K562 (cell line): ENCODE measurements around the gene LAG3. TPM values are rescaled to one million over a fixed set of nuclear protein-coding genes. Genes with fewer than 3 reads are reported as not detected.

Experiments
- ATAC-seq: fragments of 200-7000 bp; cut with Tn5 transposase; 3 replicates; pipeline ENCODE4 v1.9.1; 2020; ENCODE audit warnings: moderate library complexity
- BruUV-seq: library from RNA; stranded (reverse); fragments of 400-500 nt; replicated peaks from 2 replicates; lab custom pipeline; 2021; lab: Mats Ljungman, UMichigan
- CTCF ChIA-PET: fragments of 300-600 bp; formaldehyde crosslinking; extraction: SDS; loops from one replicate; lab custom pipeline; 2021; ENCODE audit warnings: low intra/inter-chr PET ratio; lab: Yijun Ruan, JAX
- POLR2A ChIA-PET: fragments of 300-600, 350-650 bp; sonication (Branson Sonifier 250); formaldehyde crosslinking; extraction: SDS; loops from one replicate; lab custom pipeline; 2021; ENCODE audit warnings: antibody characterized with exemption, inconsistent platforms; lab: Yijun Ruan, JAX
- DNase-seq, 4 experiments: peaks; one replicate each; pipeline versions ENCODE4 v3.0.0 to v3.0.0-alpha.2; 2011 to 2018; ENCODE audit warnings: low spot score in 3 of 4, mixed read lengths in 3 of 4; ENCODE audit errors: extremely low read depth in 1 of 4
- FAIRE-seq: peaks from 2 replicates; lab custom pipeline; 2011; peaks lifted over from hg19 to GRCh38; lab: Jason Lieb, UNC
- H2AFZ ChIP-seq: 2 replicates; pipeline ENCODE4 v1.6.0; 2011; ENCODE audit warnings: low read depth, low read length, control low read depth, inconsistent platforms
- H3K27ac ChIP-seq: fragments of 200-600 bp; 3 replicates; pipeline ENCODE4 v1.8.0; 2011; ENCODE audit warnings: low read depth, mild to moderate bottlenecking, control low read depth, inconsistent platforms, low read length, moderate library complexity, mixed read lengths; ENCODE audit errors: extremely low read depth
- H3K27me3 ChIP-seq, 2 experiments: fragments of 300-600 bp in 1 of 2; 2 replicates in 1 of 2; 3 replicates in 1 of 2; pipeline versions ENCODE4 v1.6.0 to v1.8.0; 2011; ENCODE audit warnings: inconsistent platforms in 2 of 2, low read length in 2 of 2, mild to moderate bottlenecking in 1 of 2, mixed read lengths in 1 of 2, moderate library complexity in 1 of 2; ENCODE audit not compliant: control insufficient read depth in 2 of 2, insufficient read depth in 2 of 2
- H3K36me3 ChIP-seq: fragments of 300-600 bp; 3 replicates; pipeline ENCODE4 v1.8.0; 2011; ENCODE audit warnings: mild to moderate bottlenecking, low read length, inconsistent platforms; ENCODE audit not compliant: control insufficient read depth, insufficient read depth
- H3K4me1 ChIP-seq, 2 experiments: fragments of 200-600 bp in 1 of 2; replicated peaks in 1 of 2; 2 replicates in 1 of 2; 3 replicates in 1 of 2; pipeline versions ENCODE4 v1.5.1 to v1.8.0; 2011; ENCODE audit warnings: inconsistent platforms in 2 of 2, low read length in 2 of 2, mild to moderate bottlenecking in 1 of 2, mixed read lengths in 1 of 2, moderate library complexity in 1 of 2; ENCODE audit not compliant: control insufficient read depth in 2 of 2, insufficient read depth in 2 of 2
- H3K4me2 ChIP-seq: 2 replicates; pipeline ENCODE4 v1.6.1; 2011; ENCODE audit warnings: low read length, control low read depth, inconsistent platforms, mixed read lengths; ENCODE audit not compliant: insufficient read depth
- H3K4me3 ChIP-seq: fragments of 200-600 bp; sonication (generic), shearing (Covaris generic); 2 replicates; pipeline ENCODE4 v1.5.1; 2016; ENCODE audit warnings: control low read depth, inconsistent platforms
- H3K79me2 ChIP-seq: fragments of 200-600 bp; 3 replicates; pipeline ENCODE4 v1.8.0; 2011; ENCODE audit warnings: low read length, inconsistent platforms; ENCODE audit not compliant: control insufficient read depth, insufficient read depth
- H3K9ac ChIP-seq, 2 experiments: 2 replicates each; pipeline versions ENCODE4 v1.6.0 to v1.6.1; 2011; ENCODE audit warnings: low read depth in 2 of 2, low read length in 2 of 2, control low read depth in 1 of 2, inconsistent platforms in 1 of 2, mild to moderate bottlenecking in 1 of 2, mixed read lengths in 1 of 2; ENCODE audit not compliant: insufficient read depth in 1 of 2
- H3K9me1 ChIP-seq: one replicate; pipeline ENCODE4 v1.6.0; 2011; ENCODE audit warnings: inconsistent platforms, mild to moderate bottlenecking, low read length, moderate library complexity; ENCODE audit not compliant: control insufficient read depth, insufficient read depth
- H3K9me3 ChIP-seq: replicated peaks from 2 replicates; pipeline ENCODE4 v1.5.1; 2011; ENCODE audit warnings: low read depth, low read length, inconsistent platforms; ENCODE audit not compliant: control insufficient read depth, insufficient read depth
- H4K20me1 ChIP-seq: replicated peaks from 2 replicates; pipeline ENCODE4 v1.6.1; 2011; ENCODE audit warnings: low read length, inconsistent platforms, mixed read lengths; ENCODE audit not compliant: control insufficient read depth, insufficient read depth
- MCM2 ChIP-seq: fragments of 450-650 bp; IDR thresholded peaks from 2 replicates; pipeline ENCODE4 v1.6.1; 2017; ENCODE audit warnings: low read depth, mild to moderate bottlenecking
- POLR2G ChIP-seq: fragments of 200-400 bp; formaldehyde crosslinking; IDR thresholded peaks from 2 replicates; pipeline ENCODE4 v1.6.1; 2017; ENCODE audit warnings: low read depth, mild to moderate bottlenecking, antibody characterized with exemption, low read length, moderate library complexity
- RBFOX2 ChIP-seq: fragments of 200-400 bp; formaldehyde crosslinking; IDR thresholded peaks from 2 replicates; pipeline ENCODE4 v1.6.1; 2017; ENCODE audit warnings: low read depth, mild to moderate bottlenecking, low read length, moderate library complexity
- RFX5 ChIP-seq: IDR thresholded peaks from 2 replicates; pipeline ENCODE4 v1.6.1; 2011; ENCODE audit warnings: low read depth, mild to moderate bottlenecking, improper control_type of control experiment, low read length
- ZNF197 ChIP-seq: fragments of 200-800 bp; sonication (Bioruptor generic); IDR thresholded peaks from 2 replicates; pipeline ENCODE4 v1.6.1; 2016; ENCODE audit warnings: low read depth, missing genetic modification characterization, missing compliant biosample characterization
- ZNF263 ChIP-seq: sonication (generic); formaldehyde crosslinking; IDR thresholded peaks from 2 replicates; pipeline ENCODE4 v1.8.0; 2022; ENCODE audit warnings: mild to moderate bottlenecking, missing genetic modification reagents, borderline replicate concordance
- ZNF518B ChIP-seq: fragments of 250-450 bp; sonication (Bioruptor Pico); IDR thresholded peaks from 2 replicates; pipeline ENCODE4 v1.5.0; 2021; ENCODE audit warnings: mild to moderate bottlenecking, moderate library complexity
- ZNF639 ChIP-seq, 2 experiments: fragments of 200-800 bp in 1 of 2; sonication (Bioruptor generic) in 1 of 2; sonication (generic) in 1 of 2; formaldehyde crosslinking in 1 of 2; IDR thresholded peaks in 1 of 2; conservative IDR thresholded peaks in 1 of 2; 2 replicates each; pipeline versions ENCODE4 v1.5.0 to v1.6.1; 2016 to 2020; ENCODE audit warnings: missing compliant biosample characterization in 1 of 2, missing genetic modification characterization in 1 of 2, missing genetic modification reagents in 1 of 2
- WGBS: fragments of 100-300 bp; shearing (Covaris generic); methylation state at CpG from one replicate; pipeline ENCODE4 v1.1.6; 2016; ENCODE audit warnings: low coverage, mixed read lengths; ENCODE audit not compliant: insufficient coverage; ENCODE audit errors: missing lambda C conversion rate; 5-methylcytosine and 5-hydroxymethylcytosine counted together
- in situ Hi-C: fragments of 300-500 bp; cut with MboI; formaldehyde crosslinking; loops from 4 replicates; pipeline ENCODE4 v1.15.0; 2018; ENCODE audit warnings: inconsistent platforms, mixed read lengths
- intact Hi-C: fragments of 100-400 bp; cut with micrococcal nuclease; formaldehyde crosslinking; loops from 2 replicates; pipeline ENCODE4 v1.14.2; 2022
- polyA plus RNA-seq, 8 experiments: library from polyadenylated mRNA; depleted of rRNA in 4 of 8; stranded (reverse) in 5 of 8; unstranded in 3 of 8; fragments of >200 nt; fragmentation: Nextera tagmentation in 2 of 8; fragmentation: Illumina TruSeq in 1 of 8; extraction: Ambion mirVana in 2 of 8; extraction: Trizol in 1 of 8; gene quantifications; 2 replicates each; pipeline versions ENCODE4 v1.2.1 to v1.2.3, GENCODE V29; 2011 to 2014; ENCODE audit warnings: inconsistent platforms in 1 of 8, missing spikeins in 1 of 8
- total RNA-seq, 7 experiments: library from RNA; depleted of rRNA in 6 of 7; stranded (reverse); fragments of >200 nt in 6 of 7; fragmentation: Illumina TruSeq in 2 of 7; extraction: Trizol in 2 of 7; gene quantifications; 2 replicates each; pipeline versions ENCODE4 v1.2.1 to v1.2.3, GENCODE V29; 2011 to 2021; ENCODE audit warnings: low replicate concordance in 1 of 7

The LAG3 gene
- total and polyA plus RNA-seq, 9 of the 15 experiments (the other 6 are each of a cell fraction or from before 2014, with no cell fraction given) = 0.07 to 0.66 (median 0.09) TPM; not detected in 1

GRCh38 chr12:6824085-6824775, 51.9 kb downstream of the LAG3 start:
- no peak for ATAC-seq

More at GRCh38 chr12:6824085-6824775, 51.9 kb downstream of the LAG3 start:
- Histone ChIP-seq H3K79me2 (peaks cover 13% of the 10 kb centered on the region), H3K9me3 (no peaks in the 10 kb centered on the region), H3K36me3 (no peaks in the 10 kb centered on the region), H3K9me1 (no peaks in the 10 kb centered on the region), H2AFZ (no peak overlapping the region), H3K9ac (no peak overlapping the region; a peak in 1 of 4 replicates), H3K4me1 (peaks cover 14 to 47% of the 10 kb centered on the region in 2 experiments; a peak in 4 of 5 replicates), H4K20me1 (no peaks in the 10 kb centered on the region), H3K4me3 (no peak overlapping the region), H3K27me3 (peaks cover 0 to 4% of the 10 kb centered on the region in 2 experiments; a peak in 2 of 5 replicates), H3K4me2 (no peak overlapping the region)
- FAIRE-seq (no peak), DNase-seq (no peak)
- POLR2A ChIA-PET = interaction anchor here (0.5 to 1.0 kb wide), 4 partner anchors 9 to 221 kb away, joined by 3 to 5 read pairs (median 3); no protein-coding TSS in a partner anchor
- intact Hi-C loops = loop anchor here (10.0 kb wide), 2 partner anchors 209 to 269 kb away; partner anchors contain the start of gene IFFO1
- in situ Hi-C loops = no loop called here
- no TSS peak for BruUV-seq
- CTCF ChIA-PET = no interaction called here
- WGBS = 39% methylated on average over 18 of the region's 37 CpGs
- no peak for TF ChIP-seq ZNF639 (CRISPR knock-in tag; conservative IDR thresholded peaks at IDR 0.05 in 1 of 2, IDR thresholded peaks at IDR 0.05 in 1 of 2)
- no peak for TF ChIP-seq ZNF518B (CRISPR knock-in tag)
- no peak for TF ChIP-seq MCM2
- TF ChIP-seq RFX5 = no peak
- no peak for TF ChIP-seq RBFOX2
- TF ChIP-seq ZNF197 (CRISPR knock-in tag) = no peak
- TF ChIP-seq POLR2G = peak; percentile 28; the same call in 1 of the 2 replicates
- no peak for TF ChIP-seq ZNF263
- TF ChIP-seq, all 486 proteins: peak for 1
- H3K27ac ChIP-seq = no peak overlapping the region
